GM12874 (cell line): Measurements from ENCODE around the gene ANXA11.

Experiments
- TF ChIP-seq, protein P1 (sequence below): IDR thresholded peaks from 2 replicates; pipeline ENCODE4 v1.5.1; 2011; ENCODE audit warnings: low read depth, mild to moderate bottlenecking, control low read depth, low read length, moderate library complexity; ENCODE audit not compliant: insufficient read depth

ANXA11 gene

DNA sequence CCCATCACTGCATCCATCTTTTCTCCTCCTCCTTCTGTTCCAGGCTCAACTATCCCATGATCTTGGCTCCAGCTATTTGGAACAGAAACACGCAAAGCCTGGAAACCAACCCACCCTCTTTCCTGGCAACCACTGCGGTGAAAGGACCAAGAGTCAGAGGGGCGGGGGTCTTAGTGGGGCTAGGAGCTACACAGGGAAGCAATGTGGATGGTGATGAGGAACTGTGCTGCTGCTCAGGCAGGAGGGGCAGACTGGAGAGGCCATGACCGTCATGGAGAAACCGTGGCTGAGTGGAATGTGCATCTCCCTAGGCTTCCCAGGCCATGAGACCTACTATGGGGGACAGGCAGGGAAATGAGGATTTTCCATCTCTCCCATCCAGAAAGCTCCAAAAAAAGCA, 47.2 kb downstream of the ANXA11 start:
- TF ChIP-seq, protein P1, sequence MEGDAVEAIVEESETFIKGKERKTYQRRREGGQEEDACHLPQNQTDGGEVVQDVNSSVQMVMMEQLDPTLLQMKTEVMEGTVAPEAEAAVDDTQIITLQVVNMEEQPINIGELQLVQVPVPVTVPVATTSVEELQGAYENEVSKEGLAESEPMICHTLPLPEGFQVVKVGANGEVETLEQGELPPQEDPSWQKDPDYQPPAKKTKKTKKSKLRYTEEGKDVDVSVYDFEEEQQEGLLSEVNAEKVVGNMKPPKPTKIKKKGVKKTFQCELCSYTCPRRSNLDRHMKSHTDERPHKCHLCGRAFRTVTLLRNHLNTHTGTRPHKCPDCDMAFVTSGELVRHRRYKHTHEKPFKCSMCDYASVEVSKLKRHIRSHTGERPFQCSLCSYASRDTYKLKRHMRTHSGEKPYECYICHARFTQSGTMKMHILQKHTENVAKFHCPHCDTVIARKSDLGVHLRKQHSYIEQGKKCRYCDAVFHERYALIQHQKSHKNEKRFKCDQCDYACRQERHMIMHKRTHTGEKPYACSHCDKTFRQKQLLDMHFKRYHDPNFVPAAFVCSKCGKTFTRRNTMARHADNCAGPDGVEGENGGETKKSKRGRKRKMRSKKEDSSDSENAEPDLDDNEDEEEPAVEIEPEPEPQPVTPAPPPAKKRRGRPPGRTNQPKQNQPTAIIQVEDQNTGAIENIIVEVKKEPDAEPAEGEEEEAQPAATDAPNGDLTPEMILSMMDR: no peak

DNA sequence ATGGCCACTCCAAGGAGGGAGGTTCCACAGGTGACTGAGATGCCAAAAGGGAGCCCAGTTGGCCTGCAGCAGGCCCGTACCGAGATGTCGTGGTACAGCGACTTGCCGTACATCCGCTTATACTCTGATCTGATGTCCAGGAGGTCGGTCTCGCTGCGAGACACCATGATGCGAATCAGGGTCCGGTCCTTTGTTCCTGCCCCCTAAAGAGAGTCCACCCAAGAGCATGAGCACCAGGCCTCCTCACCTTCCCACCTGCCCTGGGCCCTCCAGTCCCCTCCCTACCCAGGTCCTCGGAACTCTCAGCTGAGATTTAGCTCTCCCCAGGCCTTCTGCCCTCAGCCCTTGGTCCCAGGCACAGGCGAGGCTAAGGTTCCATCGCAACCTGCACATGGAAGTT, 47.8 kb downstream of the ANXA11 start:
- TF ChIP-seq, protein P1: no peak

DNA sequence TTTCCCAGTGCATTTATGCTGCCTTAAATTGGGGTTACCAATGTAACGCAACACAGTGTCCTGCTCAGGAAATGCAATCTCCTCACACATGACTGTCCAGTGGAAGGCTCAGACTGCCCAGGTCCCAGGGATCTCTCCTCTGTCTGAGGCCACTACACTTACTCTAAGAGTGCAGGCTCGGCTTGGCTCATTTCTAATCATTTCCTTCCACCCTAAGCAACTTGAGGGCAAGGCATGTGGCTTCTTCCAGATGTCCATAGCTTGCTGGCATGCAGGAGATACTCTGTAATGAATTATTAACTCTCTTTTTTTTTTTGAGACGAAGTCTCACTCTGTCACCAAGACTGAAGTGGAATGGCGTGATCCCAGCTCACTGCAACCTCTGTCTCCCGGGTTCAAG, 49.1 kb downstream of the ANXA11 start:
- TF ChIP-seq, protein P1: no peak

DNA sequence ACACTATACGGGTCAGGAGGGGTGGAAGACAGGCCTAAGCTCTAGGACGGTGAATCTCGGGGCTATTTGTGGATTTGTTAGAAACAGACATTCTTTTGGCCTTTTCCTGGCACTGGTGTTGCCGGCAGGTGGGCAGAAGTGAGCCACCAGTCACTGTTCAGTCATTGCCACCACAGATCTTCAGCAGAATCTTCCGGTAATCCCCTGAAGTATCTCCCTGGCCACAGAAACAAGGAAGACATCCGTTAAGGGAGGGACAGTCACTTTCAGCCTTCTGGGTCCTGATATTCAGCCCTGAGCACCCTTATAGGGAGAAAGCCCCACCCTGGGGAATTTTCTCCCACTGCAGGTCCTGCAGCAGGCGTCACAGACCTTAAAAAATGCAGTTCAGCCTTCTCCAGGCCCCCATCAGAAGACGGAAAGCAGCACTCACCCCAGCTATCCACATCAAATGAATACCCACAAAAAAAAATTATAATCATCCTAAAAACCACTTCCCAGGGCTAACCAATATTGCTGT, 49.6 kb downstream of the ANXA11 start:
- TF ChIP-seq, protein P1: no peak

DNA sequence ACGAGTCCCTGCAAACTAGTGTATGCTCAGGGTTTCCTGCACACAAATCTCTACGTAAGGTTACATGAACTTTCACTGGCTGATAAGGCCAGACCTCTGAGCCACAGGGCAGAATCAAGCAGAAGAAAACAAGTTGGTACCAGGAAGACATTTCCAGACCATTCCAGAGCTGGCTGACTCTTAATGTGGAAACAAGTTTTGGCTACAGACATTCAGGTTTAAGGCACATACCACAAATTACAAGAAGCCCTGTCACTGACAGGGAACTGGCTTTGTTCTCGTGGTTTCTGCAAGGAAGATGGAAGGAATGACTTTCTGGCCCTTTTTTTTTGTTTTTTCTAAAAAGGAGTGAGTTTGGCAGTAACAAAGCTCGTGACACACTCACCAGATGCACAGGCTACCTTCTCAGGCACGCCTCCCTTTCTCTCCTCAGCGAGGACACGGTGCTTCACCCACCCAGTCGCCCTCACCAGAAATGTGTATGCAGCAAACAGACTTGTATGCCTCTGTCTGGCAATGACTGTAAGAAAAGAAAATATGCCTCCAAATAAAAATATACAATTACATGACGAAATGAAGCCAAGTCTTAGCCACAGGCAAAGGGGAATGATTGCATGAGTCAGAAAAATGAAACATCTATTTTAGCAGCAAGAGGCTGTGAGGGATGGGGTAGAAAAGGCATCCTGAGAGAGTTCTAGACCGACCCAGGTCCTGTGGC, 50.2 kb downstream of the ANXA11 start:
- TF ChIP-seq, protein P1: no peak

DNA sequence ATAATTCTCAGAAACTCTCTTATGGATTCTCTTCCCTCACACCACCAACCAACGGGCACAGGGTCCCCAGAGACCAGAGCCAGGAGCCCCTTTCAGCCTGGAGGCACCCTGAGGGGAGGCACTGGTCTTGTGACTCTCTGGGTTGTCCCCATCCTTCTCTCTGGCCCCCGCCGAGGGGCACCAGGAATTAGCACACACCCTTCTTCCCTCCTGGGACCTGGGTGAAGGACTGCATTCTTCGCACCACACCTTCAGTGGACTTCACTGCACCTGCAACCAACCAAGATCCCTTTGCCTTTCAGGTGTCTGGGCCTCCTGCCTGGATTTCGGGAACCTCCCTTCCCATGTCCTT, 50.7 kb downstream of the ANXA11 start:
- TF ChIP-seq, protein P1: no peak

DNA sequence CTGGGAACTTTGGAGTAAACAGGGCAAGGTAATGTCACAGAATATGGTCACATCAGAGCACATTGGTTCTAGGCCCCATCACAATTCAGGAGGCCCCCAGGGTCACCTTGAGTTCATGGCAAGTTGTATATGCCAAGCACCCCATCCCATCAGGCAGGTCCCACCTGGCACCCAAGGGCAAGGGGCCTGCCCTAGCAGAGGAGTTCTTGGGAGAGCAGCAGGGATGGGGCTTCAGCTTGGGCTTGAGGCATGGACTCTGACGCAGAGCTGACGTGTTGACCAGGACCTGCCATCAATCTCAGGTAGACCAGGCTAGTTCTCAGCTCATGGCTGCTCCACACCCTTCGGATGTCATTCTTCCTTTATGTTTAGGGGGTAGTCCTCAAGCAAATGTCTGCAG, 51.9 kb downstream of the ANXA11 start:
- TF ChIP-seq, protein P1: no peak
